Loucy (cell line): ENCODE results near the gene STIMATE.

Experiments
- CTCF ChIP-seq: fragments of 200-600 bp; sonication (generic); conservative IDR thresholded peaks from 2 replicates; pipeline ENCODE4 v1.5.1; 2014; ENCODE audit warnings: mild to moderate bottlenecking, antibody characterized with exemption, low read length
- EZH2phosphoT487 ChIP-seq: fragments of 200-600 bp; IDR thresholded peaks from 2 replicates; pipeline ENCODE4 v1.6.1; 2018; ENCODE audit warnings: antibody characterized with exemption, mild to moderate bottlenecking, moderate library complexity, borderline replicate concordance

DNA sequence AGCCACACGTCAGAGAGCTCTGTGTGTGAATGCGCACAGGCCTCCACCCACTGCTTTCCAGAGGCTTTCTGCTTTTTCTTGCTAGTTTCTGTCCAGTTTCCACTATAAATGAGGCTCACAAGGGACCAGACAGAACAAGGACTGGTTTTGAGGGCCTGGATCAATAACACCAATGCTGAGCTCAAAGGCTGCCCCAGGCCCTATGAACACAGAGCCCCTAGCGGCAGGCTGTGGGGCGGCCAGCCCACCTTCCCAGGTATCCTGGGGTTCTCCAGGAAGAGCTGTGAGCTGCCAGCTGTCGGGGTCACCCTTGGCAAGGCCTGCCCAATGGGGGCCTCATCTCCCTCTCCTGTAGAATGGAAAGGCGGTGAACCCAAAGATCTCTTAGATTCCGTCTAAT is 104.9 kb downstream of the STIMATE start:
- TF ChIP-seq CTCF, result no peak
- TF ChIP-seq EZH2phosphoT487, result no peak
